Mesothelial cell of epicardium (in vitro differentiated cells): ENCODE data around the gene CRABP1. TPM values are rescaled to one million over a fixed set of nuclear protein-coding genes. Genes with fewer than 3 reads are reported as not detected.
A peak's percentile ranks its signal among the peaks of the same experiment; 100 is the strongest.

Experiments
- DNase-seq, 2 experiments: peaks; one replicate each; pipeline ENCODE4 v3.0.0; 2021; ENCODE audit warnings: low spot score in 2 of 2; ENCODE audit not compliant: unreplicated experiment in 2 of 2
- H3K27ac Mint-ChIP-seq: 2 replicates; pipeline ENCODE4 v1.8.0; 2021; ENCODE audit warnings: mixed read lengths
- H3K27me3 Mint-ChIP-seq: 2 replicates; pipeline ENCODE4 v1.8.0; 2021; ENCODE audit warnings: low read depth, mixed read lengths
- H3K36me3 Mint-ChIP-seq: 2 replicates; pipeline ENCODE4 v1.8.0; 2021; ENCODE audit warnings: mixed read lengths
- H3K4me1 Mint-ChIP-seq: 2 replicates; pipeline ENCODE4 v1.8.0; 2021; ENCODE audit warnings: mixed read lengths
- H3K4me3 Mint-ChIP-seq: 2 replicates; pipeline ENCODE4 v1.8.0; 2021; ENCODE audit warnings: mild to moderate bottlenecking, moderate library complexity, mixed read lengths
- H3K9me3 Mint-ChIP-seq: 2 replicates; pipeline ENCODE4 v1.8.0; 2021; ENCODE audit warnings: mixed read lengths
- CTCF ChIP-seq: fragments of 200-600 bp; sonication (generic); IDR thresholded peaks from one replicate; pipeline ENCODE4 v1.5.0; 2021; ENCODE audit warnings: antibody characterized with exemption; ENCODE audit not compliant: unreplicated experiment
- total RNA-seq: library from RNA; stranded (reverse); gene quantifications from 3 replicates; pipeline ENCODE4 v1.2.1, GENCODE V29; 2021

CRABP1 gene
- total RNA-seq, 1 donor from 2014 or later = 155 TPM

DNA sequence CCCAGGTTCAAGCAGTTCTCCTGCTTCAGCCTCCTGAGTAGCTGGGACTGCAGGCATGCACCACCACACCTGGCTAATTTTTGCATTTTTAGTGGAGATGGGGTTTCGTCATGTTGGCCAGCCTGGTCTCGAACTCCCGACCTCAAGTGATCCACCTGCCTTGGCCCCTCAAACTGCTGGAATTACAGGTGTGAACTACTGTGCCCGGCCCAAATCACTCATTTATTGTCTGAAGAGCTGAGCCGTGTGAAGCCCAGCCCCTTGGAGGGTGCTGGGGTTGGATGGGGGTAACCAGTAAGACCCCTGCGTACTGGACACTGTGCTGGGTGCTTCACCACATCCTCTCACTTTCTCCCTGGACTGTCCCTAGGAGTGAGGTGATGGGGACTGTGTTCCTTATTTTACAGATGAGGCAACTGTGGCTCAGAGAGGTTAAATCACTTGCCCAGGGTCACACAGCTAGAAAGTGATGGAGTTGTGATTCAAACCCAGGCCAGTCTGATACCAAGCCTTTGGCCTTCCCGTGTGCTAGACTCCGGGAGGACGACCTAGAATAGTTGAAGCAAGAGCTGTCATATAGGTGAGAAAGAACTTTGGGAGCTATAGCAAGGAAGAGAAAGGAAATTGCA is 56.1 kb downstream of the CRABP1 start:
- Mint-ChIP-seq H3K27ac (no peak overlapping the region), H3K9me3 (no peaks in the 10 kb centered on the region), H3K4me3 (no peak overlapping the region), H3K4me1 (peaks cover 20% of the 10 kb centered on the region), H3K27me3 (no peaks in the 10 kb centered on the region), H3K36me3 (no peaks in the 10 kb centered on the region)
- no peak for TF ChIP-seq CTCF
- no peak for DNase-seq

DNA sequence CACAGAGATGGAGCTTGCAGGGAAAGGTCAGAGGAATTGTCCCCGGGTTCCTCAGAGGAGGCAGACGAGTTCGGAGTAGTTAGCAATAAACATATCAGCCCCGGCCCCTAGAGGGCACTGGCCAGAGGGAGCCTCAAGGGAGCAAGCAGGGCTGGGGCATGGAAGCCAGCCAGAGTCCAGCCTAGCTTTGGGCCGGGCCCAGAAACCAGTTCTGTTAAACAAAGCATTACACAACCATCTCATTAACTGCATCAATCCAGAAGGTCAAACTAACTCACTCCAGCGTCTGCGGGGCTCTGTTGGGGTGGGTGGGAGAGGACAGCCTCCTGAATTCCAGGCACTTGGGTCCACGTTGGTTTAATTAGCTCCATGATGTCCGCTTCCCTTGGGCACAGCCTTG is 56.8 kb downstream of the CRABP1 start:
- TF ChIP-seq CTCF = no peak
- H3K4me1 Mint-ChIP-seq = peaks cover 20% of the 10 kb centered on the region
- peak overlapping the region; percentile 7 for H3K27ac Mint-ChIP-seq
- DNase-seq = no peak
- no peaks in the 10 kb centered on the region for H3K36me3 Mint-ChIP-seq
- H3K4me3 Mint-ChIP-seq = no peak overlapping the region
- H3K27me3 Mint-ChIP-seq = peaks cover 3% of the 10 kb centered on the region
- no peaks in the 10 kb centered on the region for H3K9me3 Mint-ChIP-seq

DNA sequence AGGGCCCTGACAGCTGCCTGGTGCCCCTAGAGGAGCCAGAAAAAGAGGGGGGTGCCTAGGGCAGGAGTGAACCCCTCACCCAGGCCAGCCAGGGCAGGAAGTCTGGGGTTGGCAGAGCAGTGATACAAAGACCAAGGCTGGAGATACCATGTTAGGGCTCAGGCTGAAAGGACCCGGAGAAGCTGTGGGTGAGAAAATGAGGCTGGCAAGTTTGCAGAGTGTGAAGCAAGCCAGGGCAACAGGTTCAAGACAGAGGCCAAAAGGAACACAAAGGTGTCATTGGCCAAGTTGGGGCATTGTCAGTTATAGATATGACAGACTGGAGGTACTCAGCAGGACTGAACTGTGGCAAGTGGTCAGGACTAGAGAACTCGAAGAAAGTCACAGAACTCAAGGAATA is 57.2 kb downstream of the CRABP1 start:
- Mint-ChIP-seq H3K4me1 (peaks cover 20% of the 10 kb centered on the region), H3K9me3 (no peaks in the 10 kb centered on the region), H3K36me3 (no peaks in the 10 kb centered on the region), H3K27ac (no peak overlapping the region), H3K4me3 (no peak overlapping the region), H3K27me3 (peaks cover 3% of the 10 kb centered on the region)
- DNase-seq = no peak
- TF ChIP-seq CTCF = no peak

Other genes starting within 250 kb of the CRABP1 start
- not detected in 3 replicates for gene SH2D7, start 247.8 kb upstream of the CRABP1 start, total RNA-seq
- 25.5 to 27.6 TPM (median 26.2 TPM) in 3 replicates for gene CIB2, start 208.9 kb upstream of the CRABP1 start, total RNA-seq
- 27.9 to 33.8 TPM (median 28.9 TPM) in 3 replicates for gene IDH3A, start 191.0 kb upstream of the CRABP1 start, total RNA-seq
- 0.57 to 1.2 TPM (median 0.73 TPM) in 3 replicates for gene ACSBG1, start 105.8 kb upstream of the CRABP1 start, total RNA-seq
- 0.13 to 0.18 TPM in 2 of 3 replicates, not detected in the other for gene DNAJA4, start 75.8 kb upstream of the CRABP1 start, total RNA-seq
- gene SKIC8, start 40.7 kb upstream of the CRABP1 start, total RNA-seq = 51.2 to 55.1 TPM (median 54.8 TPM) in 3 replicates
- gene IREB2, start 97.9 kb downstream of the CRABP1 start, total RNA-seq = 84.9 to 105 TPM (median 90.1 TPM) in 3 replicates
- gene HYKK, start 167.2 kb downstream of the CRABP1 start, total RNA-seq = 5.6 to 7.0 TPM (median 6.0 TPM) in 3 replicates
- 163 to 176 TPM (median 165 TPM) in 3 replicates for gene PSMA4, start 200.1 kb downstream of the CRABP1 start, total RNA-seq
- 5.1 to 7.6 TPM (median 5.5 TPM) in 3 replicates for gene CHRNA5, start 225.2 kb downstream of the CRABP1 start, total RNA-seq